Inflammatory macrophage (primary cell): ENCODE data around the gene DGKE.
A peak's percentile ranks its signal among the peaks of the same experiment; 100 is the strongest.

ENCODE experiments used
- DNase-seq, 2 donors: peaks; one replicate each; pipeline ENCODE4 v3.0.0-alpha.2; 2020 to 2022

DGKE gene

DNA sequence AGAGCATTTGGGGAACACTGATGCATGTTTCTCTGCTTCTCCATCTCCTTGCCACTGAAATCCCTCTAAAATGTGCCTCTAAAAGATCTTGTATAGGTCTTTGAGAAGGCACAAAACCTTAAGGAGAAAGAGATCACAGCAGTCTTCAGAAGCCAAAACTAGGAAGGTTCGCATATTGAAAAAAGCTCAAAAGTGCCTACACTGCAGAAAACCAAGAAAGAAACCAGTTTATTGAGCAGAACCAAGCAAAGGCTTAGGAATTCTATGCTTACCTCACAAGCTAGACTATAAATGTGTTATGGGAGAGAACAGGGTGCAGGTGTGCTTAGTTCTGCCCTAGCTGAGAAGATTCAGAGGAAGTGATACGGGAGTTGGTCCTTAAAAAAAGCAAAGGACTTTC lies 16.6 kb downstream of the DGKE start:
- DNase-seq, result no peak

DNA sequence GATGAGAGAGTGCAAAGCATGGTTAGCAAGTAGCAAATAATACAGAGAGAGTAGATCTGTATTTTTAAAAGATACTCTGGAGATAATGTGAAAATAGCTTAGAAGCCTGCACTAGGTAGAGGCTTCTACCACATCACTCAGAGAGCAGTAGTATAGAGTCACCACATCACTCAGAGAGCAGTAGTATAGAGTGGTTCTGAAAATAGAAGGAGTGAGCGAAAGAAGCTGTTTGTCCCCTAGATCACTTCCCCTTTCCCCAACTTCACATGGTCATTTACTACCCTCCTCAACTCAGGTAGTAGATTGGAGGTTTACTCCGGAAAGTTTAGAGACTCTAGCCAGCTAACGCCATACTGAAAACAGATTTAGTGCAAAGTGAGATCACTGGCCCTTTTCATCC lies 17.1 kb downstream of the DGKE start:
- no peak for DNase-seq

DNA sequence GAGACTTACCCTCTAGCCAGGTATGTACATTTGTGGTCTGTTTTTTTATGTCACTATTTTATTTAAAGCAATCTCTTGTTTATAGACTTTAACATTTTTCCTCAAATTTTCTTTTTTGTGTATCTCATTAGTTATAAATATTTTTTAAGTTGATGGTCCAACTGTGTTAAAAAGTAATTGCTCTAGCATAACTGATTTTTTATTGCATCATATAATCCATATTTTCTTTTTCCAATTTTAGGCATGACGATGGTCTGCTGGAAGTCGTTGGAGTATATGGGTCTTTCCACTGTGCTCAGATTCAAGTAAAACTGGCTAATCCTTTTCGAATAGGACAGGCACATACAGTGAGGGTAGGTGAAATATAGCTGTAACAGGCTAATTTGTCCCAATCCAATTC lies 27.9 kb downstream of the DGKE start:
- no peak for DNase-seq

DNA sequence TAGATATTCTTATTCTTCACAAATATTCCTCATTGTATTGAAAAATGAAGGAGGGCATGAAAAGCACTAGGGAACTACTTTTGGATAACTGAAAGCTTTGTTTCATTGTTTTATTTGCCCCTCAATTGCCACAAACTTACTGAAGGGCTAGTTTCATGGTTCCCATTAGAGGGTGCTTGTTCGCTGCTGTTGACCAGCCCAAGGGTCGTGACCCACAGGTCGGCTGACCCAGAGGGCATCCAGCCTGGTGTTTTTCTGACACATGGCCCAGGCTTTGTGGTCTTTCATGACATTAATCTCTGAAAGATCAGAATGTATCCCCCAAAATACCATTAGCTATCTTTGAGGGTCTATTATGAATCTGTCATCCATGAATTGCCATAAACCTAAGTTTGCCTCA lies 30.0 kb downstream of the DGKE start:
- DNase-seq, result no peak

DNA sequence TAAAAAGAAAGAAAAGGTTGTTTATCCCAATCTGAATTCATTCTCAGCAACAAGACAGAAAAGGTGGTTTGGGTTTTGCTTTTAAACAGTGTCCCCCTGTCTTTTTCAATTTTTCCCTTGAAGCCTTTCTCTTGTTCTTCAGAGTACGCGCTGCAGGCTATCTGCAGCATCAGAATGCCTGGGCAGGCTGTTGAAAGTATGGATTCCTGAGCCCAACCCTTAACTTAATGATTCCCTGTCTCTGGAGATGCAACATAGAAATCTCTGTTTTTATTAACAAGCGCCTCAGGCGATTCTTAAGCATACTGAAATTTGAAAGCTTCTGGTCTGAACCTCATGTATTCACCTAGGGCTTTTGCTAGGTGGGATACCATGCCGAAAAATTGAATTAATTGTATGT lies 32.1 kb downstream of the DGKE start:
- DNase-seq, result no peak

DNA sequence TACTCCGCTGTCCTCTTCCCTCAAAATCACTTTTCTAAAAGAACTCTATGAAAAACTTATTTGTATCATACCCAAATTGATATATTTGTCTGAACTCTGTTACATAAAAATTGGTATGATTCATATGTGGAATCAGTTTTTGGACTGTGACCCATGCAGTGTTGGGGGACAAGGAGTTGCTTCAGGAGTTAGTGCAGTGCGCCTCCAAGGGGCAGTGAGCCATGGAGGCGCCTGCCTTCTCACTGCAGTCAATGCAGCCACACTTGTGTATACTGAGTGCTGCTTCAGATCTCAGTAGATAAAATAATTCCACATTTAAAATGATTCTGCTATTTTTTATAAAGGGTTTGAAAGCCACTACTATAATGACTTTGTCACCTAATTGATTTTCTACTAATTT lies 32.5 kb downstream of the DGKE start:
- no peak for DNase-seq

DNA sequence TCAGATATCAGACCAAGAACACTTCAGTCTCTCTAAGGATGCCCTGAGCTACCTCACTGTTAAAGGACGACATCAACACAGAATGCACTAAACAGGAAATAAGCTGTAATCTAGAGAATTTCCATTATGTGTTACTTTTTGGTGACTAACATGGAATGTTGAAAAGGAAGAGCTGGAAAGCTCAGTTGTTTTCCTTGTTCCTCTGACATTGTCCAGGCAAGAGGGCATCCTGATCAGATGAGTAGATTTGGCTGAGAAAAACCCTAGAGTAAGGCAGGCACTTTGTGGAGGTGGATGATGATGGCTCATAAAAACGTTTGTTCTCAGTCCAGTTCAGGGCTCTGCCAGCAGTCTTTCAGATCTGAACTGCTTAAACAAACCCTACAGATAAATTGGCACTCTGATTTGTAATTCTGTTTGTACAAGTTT lies 34.0 kb downstream of the DGKE start:
- no peak for DNase-seq

DNA sequence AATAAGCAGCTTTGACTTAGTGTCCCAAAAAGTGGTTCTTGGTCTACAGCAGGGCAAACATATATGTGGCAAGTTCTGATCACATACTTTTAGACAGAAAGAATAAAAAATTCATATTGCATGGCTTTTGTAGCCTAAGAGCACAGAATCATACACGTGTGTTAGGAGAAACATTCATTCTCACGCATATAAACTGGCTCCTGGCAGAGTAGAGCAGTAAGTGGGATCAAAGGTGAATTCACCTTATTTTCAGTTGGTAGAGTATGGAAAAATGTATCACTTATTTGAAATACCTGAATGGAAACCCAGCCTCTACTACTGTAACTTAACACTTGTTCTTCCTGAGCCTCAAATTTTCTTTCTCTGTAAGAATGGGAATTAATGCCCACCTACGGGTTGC lies 34.8 kb downstream of the DGKE start:
- DNase-seq, result no peak

DNA sequence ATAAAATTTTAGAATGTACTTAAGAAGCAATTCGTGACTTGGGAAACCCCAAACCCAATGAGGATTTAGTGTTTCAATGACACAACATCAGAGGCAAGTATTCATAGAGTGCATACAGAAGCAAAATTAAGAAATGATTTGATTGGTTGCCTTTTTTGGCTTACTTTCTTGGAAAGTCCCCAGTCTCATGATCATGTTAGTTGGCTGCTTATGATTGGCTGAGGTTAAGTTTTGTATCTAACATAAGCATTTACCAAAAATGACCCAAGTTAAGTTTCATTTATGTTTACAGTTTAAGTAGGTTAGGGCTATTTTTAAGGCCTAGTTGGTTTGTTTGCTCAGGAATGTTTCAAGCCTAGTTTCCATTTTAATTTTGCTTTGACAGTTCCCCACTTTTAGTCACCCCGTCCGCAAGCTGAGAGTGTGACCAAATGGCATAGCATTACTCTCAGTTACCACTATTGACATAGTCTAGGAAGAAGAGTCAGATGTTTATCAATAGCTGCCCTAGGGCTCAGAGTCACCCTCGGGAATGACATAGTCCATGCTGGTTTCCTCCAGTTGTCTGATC lies 36.2 kb downstream of the DGKE start:
- no peak for DNase-seq

DNA sequence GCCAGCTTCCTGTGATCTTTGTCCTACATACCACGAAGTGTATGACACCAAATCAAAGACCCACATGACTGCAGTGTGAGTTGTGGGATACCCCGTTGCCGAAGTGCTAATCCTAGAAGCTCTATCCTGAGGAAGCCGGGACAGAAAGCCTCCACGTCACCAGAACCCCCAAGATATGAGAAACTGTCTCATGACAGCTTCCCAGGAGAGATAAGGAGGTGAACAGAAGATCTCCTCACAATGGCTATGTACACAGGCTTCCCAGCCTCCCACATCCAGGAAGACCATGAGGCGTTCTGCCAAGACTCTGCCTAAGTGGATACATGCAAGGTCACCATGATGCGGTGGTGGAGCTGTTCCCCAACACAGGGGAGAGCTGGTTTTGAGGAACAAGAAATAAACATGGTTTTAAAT lies 42.8 kb downstream of the DGKE start:
- DNase-seq, result no peak

DNA sequence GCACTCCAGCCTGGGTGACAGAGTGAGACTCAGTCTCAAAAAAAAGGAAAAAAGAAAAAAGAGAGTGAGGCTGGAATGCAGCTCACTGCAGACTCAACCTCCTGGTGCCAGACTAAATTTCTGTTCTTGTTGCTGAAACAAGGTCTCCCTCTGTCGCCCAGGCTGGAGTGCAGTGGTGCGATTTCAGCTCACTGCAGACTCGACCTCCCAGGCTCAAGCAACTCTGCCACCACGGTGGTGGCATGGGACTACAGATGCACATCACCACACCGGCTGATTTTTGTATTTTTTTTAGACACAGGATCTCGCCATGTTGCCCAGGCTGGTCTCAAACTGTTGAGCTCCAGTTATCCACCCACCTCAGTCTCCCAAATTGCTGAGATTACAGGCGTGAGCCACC lies 45.3 kb downstream of the DGKE start:
- no peak for DNase-seq

DNA sequence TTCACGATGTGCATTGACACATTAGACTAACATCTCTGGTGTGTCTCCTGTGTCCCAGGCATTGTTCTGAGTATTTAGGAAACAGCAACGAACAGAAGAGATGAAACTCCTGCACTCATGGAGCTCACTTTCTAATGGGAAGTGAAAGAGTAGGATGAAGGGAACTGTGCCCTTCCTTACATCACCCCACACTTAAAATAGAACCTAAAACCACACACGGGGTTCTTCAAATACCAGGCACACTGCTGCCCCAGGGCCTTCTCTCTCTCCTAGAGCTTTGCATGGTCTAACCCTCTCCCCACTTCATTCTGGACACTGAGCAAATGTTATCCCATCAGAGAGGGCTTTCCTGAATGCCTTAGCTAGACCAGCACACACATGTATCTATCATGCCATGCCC lies 46.2 kb downstream of the DGKE start:
- peak; percentile 43 to 48 for DNase-seq

DNA sequence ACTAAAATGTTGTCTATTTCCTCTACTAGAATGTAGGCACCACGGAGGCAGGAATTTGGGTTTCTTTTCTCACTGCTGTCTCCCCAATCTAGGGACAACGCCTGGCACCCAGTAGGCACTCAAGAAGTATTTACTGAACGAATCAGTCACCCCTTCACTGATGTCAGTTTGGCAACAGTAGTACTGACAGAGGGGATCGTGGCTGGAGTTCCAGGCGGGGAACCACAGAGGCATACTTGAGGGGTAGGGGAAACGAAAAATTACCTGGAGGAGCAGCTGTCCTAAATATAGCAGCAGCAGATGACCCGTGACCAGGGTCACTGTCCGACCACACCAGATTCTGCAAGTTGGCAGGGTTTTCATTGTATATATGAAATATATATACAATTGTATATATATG lies 46.6 kb downstream of the DGKE start:
- DNase-seq, result no peak

DNA sequence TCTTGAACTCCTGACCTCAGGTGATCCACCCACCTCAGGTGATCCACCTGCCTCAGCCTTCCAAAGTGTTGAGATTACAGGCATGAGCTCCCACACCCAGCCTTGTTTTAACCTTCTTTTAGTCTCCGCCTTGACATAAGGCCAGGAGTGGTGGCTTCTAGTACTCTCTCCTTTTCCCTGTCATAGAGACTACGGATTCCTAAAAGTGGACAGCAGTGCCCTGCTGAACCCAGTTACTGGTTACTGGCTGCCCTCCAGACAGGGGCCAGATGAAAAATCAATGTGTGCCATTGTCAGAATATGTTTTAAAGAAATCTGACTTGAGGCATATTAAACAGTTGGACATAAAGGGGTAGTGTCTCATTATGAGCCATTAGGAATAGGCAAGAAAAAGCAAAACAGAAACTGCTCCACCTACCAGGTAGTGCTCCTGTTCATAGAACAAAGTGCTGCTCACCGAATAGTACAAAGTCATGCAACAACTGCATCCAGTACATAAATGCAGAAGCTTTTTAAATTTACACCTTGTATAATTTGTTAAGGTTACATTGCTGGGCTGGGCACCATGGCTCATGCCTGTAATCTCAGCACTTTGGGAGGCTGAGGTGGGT lies 47.8 kb downstream of the DGKE start:
- DNase-seq, result no peak

DNA sequence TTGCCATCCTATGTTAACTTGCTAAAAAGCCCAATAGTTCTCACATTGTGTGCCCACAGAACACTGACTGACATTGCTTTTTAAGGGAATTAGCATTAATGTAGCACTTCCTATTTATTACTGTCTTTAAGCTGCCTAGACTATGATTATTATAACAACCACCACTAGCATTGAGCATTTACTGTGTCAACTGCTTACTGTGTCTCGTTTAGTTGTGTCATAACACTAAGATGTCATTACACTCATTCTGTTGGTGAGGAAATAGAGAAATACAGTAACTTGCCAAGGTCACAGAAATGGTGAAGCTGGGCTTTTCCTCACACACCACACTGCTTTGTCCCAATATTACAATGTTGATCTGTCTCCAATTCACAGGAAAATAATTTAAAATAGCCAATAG lies 49.7 kb downstream of the DGKE start:
- peak; percentile 39 to 72 for DNase-seq

DNA sequence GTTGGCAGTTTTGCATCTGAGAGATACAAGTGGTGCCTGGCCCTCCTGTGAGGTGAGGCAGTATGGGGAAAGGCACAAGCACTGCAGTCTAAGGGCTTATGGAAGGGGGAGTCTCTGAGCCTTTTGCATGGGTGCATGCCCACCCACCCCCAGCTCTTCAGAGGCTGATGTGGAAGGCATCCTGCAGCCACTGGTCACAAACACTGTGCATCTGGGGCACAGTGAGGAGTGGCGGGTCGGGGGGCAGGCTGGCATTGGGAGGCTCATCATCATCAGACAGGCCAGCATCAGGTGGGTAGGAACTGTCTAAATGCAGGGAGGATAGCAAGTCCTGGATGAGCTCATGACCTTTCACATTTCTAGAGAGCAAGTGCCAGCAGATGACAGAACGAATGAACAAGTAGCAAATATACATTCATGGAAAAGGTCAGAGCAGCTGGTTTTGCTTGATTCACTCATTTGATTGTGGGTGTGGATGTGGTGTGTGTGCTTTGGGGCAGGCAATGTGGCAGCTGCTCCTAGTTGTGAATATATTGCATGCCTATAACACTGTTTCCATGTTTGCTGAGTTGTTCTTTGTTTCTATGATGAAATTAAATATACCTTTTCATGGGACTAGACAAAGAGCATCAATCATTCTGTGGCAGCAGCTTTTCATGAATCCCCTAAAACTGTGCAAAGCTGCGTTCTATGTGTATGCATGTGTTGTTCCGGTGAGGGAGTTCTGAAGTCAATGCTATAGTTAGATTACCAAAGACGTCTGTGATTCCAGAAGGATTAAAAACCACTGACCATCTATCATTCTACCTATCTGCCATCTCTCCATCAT lies 50.7 kb downstream of the DGKE start:
- no peak for DNase-seq

DNA sequence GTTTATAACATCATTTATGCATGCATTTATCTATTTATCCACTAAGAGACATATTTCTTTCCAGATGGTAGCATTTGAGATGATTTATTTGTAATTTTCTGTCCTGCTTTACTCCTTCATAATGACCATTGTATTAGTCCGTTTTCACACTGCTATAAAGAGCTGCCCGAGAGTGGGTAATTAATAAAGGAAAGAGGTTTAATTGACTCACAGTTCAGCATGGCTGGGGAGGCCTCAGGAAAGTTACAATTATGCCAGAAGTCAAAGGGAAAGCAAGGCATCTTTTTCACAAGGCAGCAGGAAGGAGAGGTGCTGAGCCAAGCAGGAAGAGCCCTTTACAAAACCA lies 51.3 kb downstream of the DGKE start:
- peak in 1 of 2 donors; percentile 28 for DNase-seq

DNA sequence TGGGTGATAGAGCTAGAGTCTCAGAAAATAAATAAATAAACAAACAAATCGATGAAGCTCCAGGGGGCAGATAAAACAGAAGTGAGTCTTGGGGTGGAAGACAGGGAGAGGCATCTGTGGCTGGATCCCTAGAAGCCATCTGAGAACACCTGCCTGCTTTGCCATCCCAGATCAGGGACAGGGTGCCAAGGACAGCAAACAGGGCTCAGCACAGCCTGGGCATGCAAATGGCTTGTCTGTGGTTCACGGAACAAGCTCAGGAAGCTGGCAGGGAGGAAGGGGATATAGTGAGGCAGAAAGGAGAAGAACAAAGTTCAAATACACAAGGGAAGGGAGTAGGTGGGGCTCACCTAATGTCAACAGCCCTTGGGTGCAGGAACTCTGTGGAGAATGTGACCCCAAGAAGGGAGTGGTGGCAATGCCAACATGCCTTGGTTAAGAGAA lies 52.4 kb downstream of the DGKE start:
- DNase-seq, result no peak

DNA sequence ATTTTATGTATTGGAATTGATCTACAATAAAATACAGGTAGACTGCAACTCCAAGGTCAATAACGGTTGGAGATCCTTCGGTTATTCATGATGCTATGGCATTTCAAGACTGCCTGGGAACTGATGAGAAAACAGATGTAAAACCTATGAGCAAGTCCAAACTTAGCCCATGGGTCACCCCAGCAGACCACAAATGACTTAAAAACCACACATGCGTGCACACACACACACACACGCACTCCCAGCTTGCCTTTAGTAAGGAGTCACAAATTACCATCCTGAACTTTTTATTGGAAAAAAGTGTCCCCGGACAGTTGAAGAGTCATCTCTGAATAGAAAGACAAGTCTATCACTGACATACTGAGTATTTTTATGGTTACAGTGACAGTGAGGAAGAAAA lies 53.2 kb downstream of the DGKE start:
- no peak for DNase-seq

DNA sequence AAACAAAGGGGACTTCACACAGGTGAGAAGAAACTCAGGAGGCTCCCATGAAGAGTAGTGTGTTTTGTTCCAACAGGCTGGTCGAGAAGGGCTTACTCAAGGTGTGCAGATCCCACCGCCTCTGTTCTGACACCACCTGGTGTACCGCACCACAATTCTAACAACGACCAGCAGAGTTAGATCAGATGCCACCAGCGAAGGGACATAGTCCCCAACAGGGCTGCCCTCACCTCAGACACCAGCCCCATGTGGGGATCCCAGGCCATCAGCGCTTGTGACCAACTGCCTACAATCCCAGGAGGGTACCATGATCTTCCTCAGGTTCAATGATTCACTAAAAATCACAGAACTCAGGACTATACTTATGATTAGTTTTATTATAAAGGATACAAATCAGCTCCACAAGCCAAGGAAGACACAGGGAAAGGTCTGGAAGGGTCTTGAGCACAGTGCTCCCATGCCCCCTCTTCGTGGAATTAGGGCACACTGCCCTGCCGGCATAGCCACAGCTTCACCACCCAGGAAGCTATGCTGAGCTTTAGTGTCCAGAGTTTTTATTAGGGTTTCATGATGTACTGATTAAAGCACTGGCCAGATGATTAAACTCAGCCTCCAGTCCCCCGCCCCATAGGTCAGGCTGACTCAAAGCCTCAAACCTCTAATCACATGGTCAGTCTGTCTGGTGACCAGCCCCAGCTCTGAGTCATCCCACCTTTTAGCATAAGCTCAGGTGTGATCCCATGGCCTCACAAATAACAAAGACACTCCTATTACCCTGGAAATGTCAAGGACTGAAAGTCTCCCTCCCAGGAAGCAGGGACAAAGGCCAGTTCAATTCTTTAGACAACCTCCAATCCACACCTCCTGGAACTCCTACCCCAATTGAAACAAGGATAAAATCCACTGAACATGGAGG lies 53.9 kb downstream of the DGKE start:
- DNase-seq, result no peak

DNA sequence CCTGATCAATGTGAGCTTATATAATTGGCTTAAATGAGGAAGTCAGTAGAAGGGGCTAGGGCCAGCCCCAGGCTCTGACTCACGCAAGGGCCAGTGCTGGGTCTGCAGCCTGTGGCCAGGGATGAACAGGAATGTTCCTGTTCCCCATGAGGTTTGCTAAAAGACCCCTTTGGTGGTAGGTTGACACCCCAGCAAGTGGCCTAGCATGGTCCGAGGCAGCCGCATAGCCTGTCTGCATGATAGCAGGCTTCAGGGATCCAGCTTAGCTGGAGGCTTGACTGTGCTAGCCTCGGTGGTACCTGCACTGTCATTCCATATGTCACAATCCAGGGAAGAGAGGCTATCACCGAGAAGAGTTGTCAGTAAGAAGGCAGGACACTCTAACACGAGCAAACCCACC lies 56.4 kb downstream of the DGKE start:
- DNase-seq, result no peak

DNA sequence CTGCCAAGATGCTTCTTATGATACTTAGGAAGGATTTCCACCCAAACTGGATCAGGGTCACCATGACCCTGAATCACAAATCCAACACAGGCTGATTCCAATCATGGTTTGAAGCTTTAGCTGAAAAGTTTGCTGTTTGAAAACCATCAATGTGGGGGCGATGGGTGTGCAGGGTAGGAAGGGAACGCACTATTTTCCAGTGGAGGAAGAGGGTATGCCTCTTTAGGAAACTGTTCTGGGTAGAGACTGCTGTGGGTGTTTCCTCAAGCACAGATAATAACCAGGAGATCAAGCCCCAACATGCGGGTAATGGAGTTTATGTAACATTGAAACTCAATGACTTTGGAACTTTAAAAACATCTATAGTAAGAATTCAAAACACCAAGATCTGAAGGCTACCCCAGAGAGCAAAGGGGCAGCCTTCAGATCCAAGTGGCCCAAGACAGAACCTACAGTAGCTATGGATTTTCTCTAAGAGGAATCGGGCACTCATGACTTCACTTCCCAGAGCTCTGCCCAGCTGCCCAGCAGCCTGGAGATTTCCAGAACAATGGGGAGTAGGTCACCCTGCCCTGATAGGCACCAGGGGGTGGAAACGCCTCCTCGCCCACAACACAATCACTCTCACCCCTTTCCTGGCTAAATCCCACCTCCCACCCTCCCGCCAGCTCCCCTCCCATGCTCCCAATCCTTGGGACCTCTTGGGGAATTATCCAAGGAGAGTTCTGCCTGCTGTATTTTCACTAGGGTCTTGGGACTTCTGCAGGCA lies 57.1 kb downstream of the DGKE start:
- no peak for DNase-seq
